SK-N-SH (cell line): Measurements from ENCODE around the gene PRRG3. TPM values are rescaled to one million over a fixed set of nuclear protein-coding genes. Genes with fewer than 3 reads are reported as not detected.

Experiments used
- CTCF ChIA-PET: fragments of 300-600, 350-600 bp; formaldehyde crosslinking; extraction: SDS; loops from one replicate; lab custom pipeline; 2021; lab: Yijun Ruan, JAX
- POLR2A ChIA-PET: fragments of 350-600 bp; sonication (Branson Sonifier 250); formaldehyde crosslinking; extraction: SDS; loops from one replicate; lab custom pipeline; 2020; ENCODE audit warnings: antibody characterized with exemption, inconsistent platforms; lab: Yijun Ruan, JAX
- DNase-seq: peaks from one replicate; pipeline ENCODE4 v3.0.0; 2012
- H2AFZ ChIP-seq: fragments of 200-600 bp; sonication (generic); 2 replicates; pipeline ENCODE4 v1.8.1; 2016; ENCODE audit warnings: antibody characterized with exemption, mild to moderate bottlenecking, low read depth
- H3F3A ChIP-seq: fragments of 200-600 bp; sonication (generic); replicated peaks from 2 replicates; pipeline ENCODE3; 2016; ENCODE audit warnings: antibody characterized with exemption, mild to moderate bottlenecking; ENCODE audit not compliant: insufficient read depth
- H3K27ac ChIP-seq, 2 experiments: fragments of 200-500 bp in 1 of 2; fragments of 200-600 bp in 1 of 2; sonication (Bioruptor generic) in 1 of 2; sonication (generic), shearing (Covaris generic) in 1 of 2; 2 replicates each; pipeline versions ENCODE4 v1.5.1 to v1.6.1; 2014 to 2016; ENCODE audit warnings: low read depth in 2 of 2, inconsistent platforms in 1 of 2, low read length in 1 of 2, mild to moderate bottlenecking in 1 of 2, mixed read lengths in 1 of 2
- H3K27me3 ChIP-seq: fragments of 200-600 bp; sonication (generic), shearing (Covaris generic); 2 replicates; pipeline ENCODE4 v1.6.1; 2016; ENCODE audit warnings: mixed run types; ENCODE audit not compliant: insufficient read depth
- H3K36me3 ChIP-seq, 2 experiments: fragments of 200-500 bp in 1 of 2; fragments of 200-600 bp in 1 of 2; sonication (Bioruptor generic) in 1 of 2; sonication (generic) in 1 of 2; replicated peaks in 1 of 2; 2 replicates each; pipeline versions ENCODE3 to v1.5.1; 2014 to 2016; ENCODE audit warnings: low read length in 1 of 2, mild to moderate bottlenecking in 1 of 2; ENCODE audit not compliant: insufficient read depth in 2 of 2, control insufficient read depth in 1 of 2
- H3K4me1 ChIP-seq, 2 experiments: fragments of 200-500 bp in 1 of 2; fragments of 200-600 bp in 1 of 2; sonication (Bioruptor generic) in 1 of 2; sonication (generic), shearing (Covaris generic) in 1 of 2; 2 replicates each; pipeline versions ENCODE4 v1.5.1 to v1.6.1; 2014 to 2016; ENCODE audit warnings: low read depth in 1 of 2, low read length in 1 of 2, mixed run types in 1 of 2; ENCODE audit not compliant: insufficient read depth in 2 of 2, control insufficient read depth in 1 of 2
- H3K4me2 ChIP-seq: fragments of 200-600 bp; sonication (generic), shearing (Covaris generic); 2 replicates; pipeline ENCODE4 v1.6.1; 2017; ENCODE audit warnings: mixed run types
- H3K4me3 ChIP-seq, 2 experiments: fragments of 200-500 bp in 1 of 2; fragments of 200-600 bp in 1 of 2; sonication (Bioruptor generic) in 1 of 2; sonication (generic), shearing (Covaris generic) in 1 of 2; 2 replicates each; pipeline versions ENCODE4 v1.5.1 to v1.8.1; 2014 to 2016; ENCODE audit warnings: low read depth in 2 of 2, inconsistent platforms in 1 of 2, low read length in 1 of 2, mild to moderate bottlenecking in 1 of 2, mixed read lengths in 1 of 2, moderate library complexity in 1 of 2
- H3K79me2 ChIP-seq: fragments of 200-600 bp; sonication (generic); 2 replicates; pipeline ENCODE4 v1.8.1; 2017; ENCODE audit warnings: mild to moderate bottlenecking; ENCODE audit not compliant: insufficient read depth
- H3K9ac ChIP-seq: fragments of 200-600 bp; sonication (generic); 2 replicates; pipeline ENCODE4 v1.6.1; 2017; ENCODE audit warnings: mixed run types
- H3K9me2 ChIP-seq: fragments of 200-600 bp; sonication (generic); 2 replicates; pipeline ENCODE4 v1.6.1; 2017; ENCODE audit warnings: mixed run types
- H3K9me3 ChIP-seq: fragments of 200-600 bp; sonication (generic); 2 replicates; pipeline ENCODE4 v1.6.1; 2017; ENCODE audit warnings: mixed run types, mild to moderate bottlenecking, moderate library complexity
- H4K20me1 ChIP-seq: fragments of 200-600 bp; sonication (generic); 2 replicates; pipeline ENCODE4 v1.6.1; 2017; ENCODE audit warnings: mild to moderate bottlenecking, mixed run types; ENCODE audit not compliant: insufficient read depth
- CHD2 ChIP-seq: fragments of 150-350 bp; IDR thresholded peaks from 2 replicates; pipeline ENCODE4 v1.6.1; 2018; ENCODE audit warnings: low read length; ENCODE audit not compliant: partially characterized antibody
- FOSL2 ChIP-seq: IDR thresholded peaks from 2 replicates; pipeline ENCODE4 v1.4.0; 2012; ENCODE audit warnings: low read depth, mild to moderate bottlenecking, moderate library complexity, borderline replicate concordance
- FOXJ3 ChIP-seq: sonication (generic); formaldehyde crosslinking; IDR thresholded peaks from 2 replicates; pipeline ENCODE4 v1.5.1; 2020; ENCODE audit warnings: mild to moderate bottlenecking, missing genetic modification reagents
- GATA2 ChIP-seq: sonication (generic); formaldehyde crosslinking; IDR thresholded peaks from 2 replicates; pipeline ENCODE4 v1.5.0; 2020; ENCODE audit warnings: mild to moderate bottlenecking, missing genetic modification reagents
- MXI1 ChIP-seq: IDR thresholded peaks from 2 replicates; pipeline ENCODE4 v1.6.1; 2012; ENCODE audit warnings: mild to moderate bottlenecking, low read depth, low read length, improper control_type of control experiment
- NFIC ChIP-seq: IDR thresholded peaks from 2 replicates; pipeline ENCODE4 v1.4.0; 2012; ENCODE audit warnings: borderline replicate concordance
- NRF1 ChIP-seq: IDR thresholded peaks from 2 replicates; pipeline ENCODE4 v1.6.1; 2012; ENCODE audit warnings: low read depth, mild to moderate bottlenecking, low read length
- POLR2AphosphoS5 ChIP-seq: IDR thresholded peaks from 2 replicates; pipeline ENCODE4 v1.6.1; 2012; ENCODE audit warnings: low read depth, low read length
- RAD21 ChIP-seq: IDR thresholded peaks from 2 replicates; pipeline ENCODE4 v1.6.1; 2012; ENCODE audit warnings: mild to moderate bottlenecking, low read length
- RFX5 ChIP-seq: IDR thresholded peaks from 2 replicates; pipeline ENCODE4 v1.6.1; 2012; ENCODE audit warnings: mild to moderate bottlenecking, improper control_type of control experiment, low read length
- SMC3 ChIP-seq: IDR thresholded peaks from 2 replicates; pipeline ENCODE4 v1.6.1; 2012; ENCODE audit warnings: low read depth, low read length, improper control_type of control experiment
- TEAD4 ChIP-seq: IDR thresholded peaks from 2 replicates; pipeline ENCODE4 v1.4.0; 2012; ENCODE audit warnings: mild to moderate bottlenecking, borderline replicate concordance; ENCODE audit not compliant: insufficient read depth
- WGBS: methylation state at CpG from one replicate; pipeline ENCODE4 v1.1.6; 2017; ENCODE audit warnings: low lambda C conversion rate; 5-methylcytosine and 5-hydroxymethylcytosine counted together
- polyA plus RNA-seq, 3 experiments: library from polyadenylated mRNA; depleted of rRNA; stranded (reverse); fragments of >200 nt; gene quantifications; 2 replicates each; pipeline ENCODE4 v1.2.3, GENCODE V29; 2012
- TF ChIP-seq, protein P1 (sequence below): fragments of 150-350 bp; IDR thresholded peaks from 2 replicates; pipeline ENCODE4 v1.6.1; 2017; ENCODE audit warnings: antibody characterized with exemption, low read length, low read depth, borderline replicate concordance
- TF ChIP-seq, protein P2 (sequence below): IDR thresholded peaks from 2 replicates; pipeline ENCODE4 v1.4.0; 2012; ENCODE audit warnings: low read depth

The PRRG3 gene
- polyA plus RNA-seq, 1 of the 3 experiments (the other 2 are of a cell fraction) = not detected

DNA sequence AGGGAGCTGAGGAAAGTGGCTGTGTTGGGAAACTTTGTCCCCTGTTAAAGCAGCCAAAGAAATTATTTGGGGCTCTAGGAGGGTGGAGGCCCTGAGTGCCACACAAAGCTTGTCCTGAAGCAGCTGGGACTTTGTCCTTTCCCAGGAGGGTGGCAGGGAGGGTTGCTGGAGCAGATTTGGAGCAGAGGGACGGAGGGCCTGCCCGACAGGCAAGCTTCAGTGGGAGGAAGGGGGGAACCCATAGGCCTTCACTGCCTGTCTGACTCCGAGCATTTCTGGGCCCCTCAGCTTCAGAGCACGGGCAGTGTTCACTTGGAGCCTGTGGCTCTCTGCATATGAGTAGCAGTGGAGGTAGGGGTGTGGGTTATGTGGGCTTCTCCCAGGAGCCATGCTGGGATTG lies 32.1 kb downstream of the PRRG3 start (continued):
- TF ChIP-seq NRF1 (no peak), SMC3 (no peak)

DNA sequence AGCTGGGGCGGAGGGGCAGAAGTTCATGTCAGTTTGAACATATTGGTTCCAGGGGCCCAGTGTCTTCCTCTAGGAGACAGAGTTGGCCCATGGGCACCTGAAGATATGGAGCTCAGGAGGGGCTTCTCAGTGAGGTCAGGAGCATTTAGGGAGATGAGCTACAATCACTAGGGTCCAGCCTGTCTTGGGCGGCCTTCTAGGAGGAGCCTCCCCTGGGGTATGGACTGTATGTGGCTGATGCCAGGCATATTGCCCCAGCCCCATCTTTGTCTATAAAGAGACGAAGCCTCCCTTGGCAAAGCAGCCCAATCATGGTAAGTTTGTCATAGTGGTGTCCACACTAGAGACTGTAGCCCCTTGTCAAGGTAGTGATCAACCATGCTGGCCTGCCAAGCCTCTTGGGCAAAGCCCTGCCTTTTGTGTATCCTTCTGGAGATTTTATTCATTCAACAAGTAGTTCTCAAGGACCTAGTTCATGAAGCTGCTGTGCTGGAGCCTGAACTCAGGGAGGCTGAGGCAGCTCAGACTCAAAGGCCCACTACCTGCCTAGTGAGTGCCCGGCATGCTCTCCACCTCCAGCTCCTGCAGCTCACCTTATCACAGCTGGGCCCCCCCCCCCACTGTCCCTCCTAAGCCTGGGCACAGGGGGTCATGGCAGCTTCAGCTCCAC lies 33.9 kb downstream of the PRRG3 start:
- no peaks in the 10 kb centered on the region for H3K9me3 ChIP-seq
- no peak overlapping the region for H3K4me2 ChIP-seq
- no peak overlapping the region for H3K4me3 ChIP-seq
- H3K27me3 ChIP-seq = peaks cover 13% of the 10 kb centered on the region
- WGBS = 0% methylated on average over 1 of the region's 4 CpGs
- CTCF ChIA-PET = interaction anchor here (1.5 kb wide), 1 partner anchor 578 kb away, joined by 5 read pairs; no protein-coding TSS in a partner anchor
- H3K79me2 ChIP-seq = no peaks in the 10 kb centered on the region
- TF ChIP-seq NFIC = no peak
- TF ChIP-seq, protein P1, sequence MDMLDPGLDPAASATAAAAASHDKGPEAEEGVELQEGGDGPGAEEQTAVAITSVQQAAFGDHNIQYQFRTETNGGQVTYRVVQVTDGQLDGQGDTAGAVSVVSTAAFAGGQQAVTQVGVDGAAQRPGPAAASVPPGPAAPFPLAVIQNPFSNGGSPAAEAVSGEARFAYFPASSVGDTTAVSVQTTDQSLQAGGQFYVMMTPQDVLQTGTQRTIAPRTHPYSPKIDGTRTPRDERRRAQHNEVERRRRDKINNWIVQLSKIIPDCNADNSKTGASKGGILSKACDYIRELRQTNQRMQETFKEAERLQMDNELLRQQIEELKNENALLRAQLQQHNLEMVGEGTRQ = no peak
- no peak overlapping the region for H2AFZ ChIP-seq
- no peaks in the 10 kb centered on the region for H3F3A ChIP-seq
- H3K36me3 ChIP-seq = no peaks in the 10 kb centered on the region
- no peaks in the 10 kb centered on the region for H4K20me1 ChIP-seq
- H3K9ac ChIP-seq = no peak overlapping the region
- no peaks in the 10 kb centered on the region for H3K9me2 ChIP-seq
- no peaks in the 10 kb centered on the region for H3K4me1 ChIP-seq
- DNase-seq = no peak
- no peak overlapping the region for H3K27ac ChIP-seq
- POLR2A ChIA-PET = no interaction called here

DNA sequence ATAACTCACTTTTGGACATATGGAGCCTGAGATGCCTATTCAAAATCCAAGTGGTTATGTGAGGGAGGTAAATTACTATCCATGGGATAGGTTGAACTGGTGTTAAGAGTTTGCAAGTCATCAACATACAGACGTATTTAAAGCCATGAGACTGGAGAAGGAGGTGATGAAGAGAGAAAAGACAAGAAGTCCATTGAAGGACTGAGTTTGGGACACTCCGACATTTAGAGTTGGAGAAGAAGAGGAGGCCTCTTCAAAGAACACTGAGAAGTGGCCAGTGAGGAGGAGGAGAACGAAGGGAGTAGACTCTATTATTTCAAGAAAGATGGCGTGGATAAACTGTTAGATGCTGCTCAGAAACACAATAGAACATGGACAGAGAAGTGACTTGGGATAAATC lies 39.2 kb downstream of the PRRG3 start, which contains the start of gene CNGA2:
Gene CNGA2, plus strand, starts transcription at position 301 of the 400 bp plus-strand sequence. CDS start 3,738 bp downstream, outside the sequence.
- TF ChIP-seq CHD2 = no peak
- TF ChIP-seq, protein P1 = no peak
- no peak for TF ChIP-seq MXI1
- TF ChIP-seq, protein P2, sequence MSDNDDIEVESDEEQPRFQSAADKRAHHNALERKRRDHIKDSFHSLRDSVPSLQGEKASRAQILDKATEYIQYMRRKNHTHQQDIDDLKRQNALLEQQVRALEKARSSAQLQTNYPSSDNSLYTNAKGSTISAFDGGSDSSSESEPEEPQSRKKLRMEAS = no peak
- TF ChIP-seq GATA2 (CRISPR knock-in tag) = no peak
- no peak for TF ChIP-seq TEAD4
- no peak for TF ChIP-seq NRF1
- TF ChIP-seq POLR2AphosphoS5 = no peak
- no peak for TF ChIP-seq RFX5
- no peak for TF ChIP-seq FOXJ3 (CRISPR knock-in tag)
- TF ChIP-seq RAD21 = no peak
- TF ChIP-seq FOSL2 = no peak
- DNase-seq = no peak
- Histone ChIP-seq H3K9me2 (no peaks in the 10 kb centered on the region), H3F3A (no peaks in the 10 kb centered on the region), H3K79me2 (no peaks in the 10 kb centered on the region), H4K20me1 (no peaks in the 10 kb centered on the region), H3K36me3 (no peaks in the 10 kb centered on the region), H2AFZ (no peak within 1 kb of the TSS), H3K4me3 (no peak within 1 kb of the TSS), H3K4me2 (no peak within 1 kb of the TSS), H3K27me3 (peaks cover 33% of the 10 kb centered on the region), H3K9ac (no peak within 1 kb of the TSS), H3K4me1 (no peaks in the 10 kb centered on the region), H3K9me3 (no peaks in the 10 kb centered on the region), H3K27ac (no peak within 1 kb of the TSS)
- CTCF ChIA-PET = no interaction called here
- POLR2A ChIA-PET = no interaction called here
- WGBS = 0% methylated on average over 4 of the region's 4 CpGs
